HG03575 (cell line): ENCODE data around the gene LRRIQ1.

ENCODE experiments used
- ATAC-seq: cut with Tn5 transposase; IDR thresholded peaks from one replicate; pipeline ENCODE4 v1.9.1; 2021; ENCODE audit not compliant: unreplicated experiment, insufficient number of reproducible peaks, low FRiP score; ENCODE audit errors: extremely low read depth

The LRRIQ1 gene

DNA sequence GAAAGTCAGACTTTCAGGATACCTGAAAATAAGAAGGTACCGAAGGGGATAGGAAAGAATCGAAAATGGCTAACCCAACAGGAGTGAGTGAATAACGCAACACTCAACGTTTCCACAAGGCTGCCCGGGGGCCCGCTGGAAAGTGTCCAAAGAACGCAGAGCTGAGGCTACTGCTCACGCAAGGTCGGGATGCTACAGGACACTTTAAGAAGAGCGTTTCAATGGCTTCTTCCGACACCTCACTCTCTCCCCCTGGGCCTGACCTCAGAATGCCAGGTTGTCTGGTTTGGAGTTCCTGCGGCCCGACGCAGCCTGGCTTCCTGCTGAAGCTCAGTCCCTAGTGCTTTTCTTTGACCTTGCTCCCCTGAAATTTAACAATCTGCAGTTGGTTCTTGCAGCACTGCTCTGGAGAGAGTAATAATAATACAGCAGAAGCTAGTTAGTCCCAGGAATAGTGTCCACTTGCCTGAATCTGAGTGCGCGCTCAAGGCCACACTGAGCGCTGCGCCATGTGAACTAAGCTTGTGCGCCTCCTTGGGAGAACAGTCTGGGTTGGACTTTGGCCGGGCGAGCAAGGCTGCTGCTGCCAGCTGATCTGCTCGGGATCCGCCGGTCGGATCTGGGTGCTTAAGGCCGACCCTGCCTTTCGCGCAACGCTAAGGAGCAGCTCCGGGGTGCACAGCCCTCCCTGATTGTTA, 241.9 kb downstream of the LRRIQ1 start:
- no peak for ATAC-seq

DNA sequence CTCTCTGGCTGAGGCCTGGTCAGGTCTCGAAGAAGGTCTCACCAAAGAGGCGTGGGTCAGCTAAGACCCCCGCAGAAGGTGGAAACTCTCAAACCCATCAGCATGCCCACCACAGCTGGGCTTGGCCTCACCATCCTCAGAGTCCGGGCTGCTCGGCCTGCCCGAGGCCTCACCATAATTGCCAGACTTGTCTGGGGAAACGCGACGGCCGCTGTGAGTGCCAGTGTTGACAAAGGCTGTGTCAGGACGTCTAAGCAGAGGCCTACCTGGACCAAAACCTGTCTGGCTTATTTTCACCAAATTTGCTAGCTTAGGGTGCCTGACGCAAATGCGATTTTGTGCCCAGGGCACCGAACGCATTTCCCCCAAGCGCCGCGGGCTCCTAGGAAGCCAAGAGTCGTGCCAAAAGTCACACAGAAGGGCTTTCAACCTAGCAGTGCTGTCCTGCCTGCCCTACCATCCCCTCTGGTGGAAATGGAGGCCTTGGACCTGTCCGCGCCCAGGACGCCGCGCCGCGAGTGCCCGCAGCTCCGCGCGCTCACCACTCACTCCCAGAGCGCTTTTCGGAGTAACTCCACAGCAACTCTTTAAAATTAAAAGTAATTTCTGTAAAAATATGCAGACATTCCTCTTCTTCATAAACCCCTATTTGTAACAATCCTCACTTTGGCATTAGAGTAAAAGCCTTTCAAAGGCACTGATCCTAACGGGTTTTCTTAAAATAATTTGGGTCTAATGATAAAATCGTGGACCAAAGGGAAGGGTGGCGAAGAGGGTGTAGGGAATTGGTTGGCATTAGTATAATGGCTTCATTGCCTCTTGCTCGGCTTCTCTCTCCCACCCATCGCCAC, 242.7 kb downstream of the LRRIQ1 start:
- no peak for ATAC-seq

DNA sequence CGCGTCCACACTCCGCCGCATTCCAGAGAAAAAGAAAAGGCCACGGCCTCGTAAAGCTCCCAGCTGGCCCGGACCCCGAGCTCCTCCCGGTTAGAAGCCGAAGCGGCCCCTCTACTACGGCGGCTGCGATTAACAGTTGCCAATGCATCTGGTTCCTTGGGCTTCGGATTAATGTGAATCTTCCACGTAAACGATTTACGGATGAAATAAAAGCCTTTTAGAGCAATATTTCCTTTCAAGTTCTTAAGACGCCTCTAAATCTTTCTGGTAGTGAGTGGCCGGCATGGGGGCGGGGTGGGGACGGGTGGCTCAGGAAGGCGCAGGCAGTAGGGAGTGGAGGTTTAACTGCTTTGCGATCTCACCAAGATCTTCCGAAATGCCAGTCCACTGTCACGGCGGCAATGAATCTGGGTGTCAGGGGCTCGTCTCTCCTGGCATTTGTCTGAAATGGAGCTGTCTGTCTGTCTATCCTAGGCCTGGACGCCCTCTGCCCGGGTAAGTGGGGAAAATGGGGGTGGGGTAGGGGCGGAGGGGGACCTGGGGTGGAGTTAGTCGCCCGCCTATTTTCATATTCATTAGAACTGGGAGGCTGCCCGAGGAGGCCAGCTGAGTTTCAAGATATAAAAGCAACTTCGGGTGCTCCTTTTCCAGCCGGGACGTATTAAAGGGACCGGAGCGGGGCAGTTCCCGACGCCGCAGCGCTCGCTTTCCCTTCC, 243.5 kb downstream of the LRRIQ1 start:
- ATAC-seq = no peak

DNA sequence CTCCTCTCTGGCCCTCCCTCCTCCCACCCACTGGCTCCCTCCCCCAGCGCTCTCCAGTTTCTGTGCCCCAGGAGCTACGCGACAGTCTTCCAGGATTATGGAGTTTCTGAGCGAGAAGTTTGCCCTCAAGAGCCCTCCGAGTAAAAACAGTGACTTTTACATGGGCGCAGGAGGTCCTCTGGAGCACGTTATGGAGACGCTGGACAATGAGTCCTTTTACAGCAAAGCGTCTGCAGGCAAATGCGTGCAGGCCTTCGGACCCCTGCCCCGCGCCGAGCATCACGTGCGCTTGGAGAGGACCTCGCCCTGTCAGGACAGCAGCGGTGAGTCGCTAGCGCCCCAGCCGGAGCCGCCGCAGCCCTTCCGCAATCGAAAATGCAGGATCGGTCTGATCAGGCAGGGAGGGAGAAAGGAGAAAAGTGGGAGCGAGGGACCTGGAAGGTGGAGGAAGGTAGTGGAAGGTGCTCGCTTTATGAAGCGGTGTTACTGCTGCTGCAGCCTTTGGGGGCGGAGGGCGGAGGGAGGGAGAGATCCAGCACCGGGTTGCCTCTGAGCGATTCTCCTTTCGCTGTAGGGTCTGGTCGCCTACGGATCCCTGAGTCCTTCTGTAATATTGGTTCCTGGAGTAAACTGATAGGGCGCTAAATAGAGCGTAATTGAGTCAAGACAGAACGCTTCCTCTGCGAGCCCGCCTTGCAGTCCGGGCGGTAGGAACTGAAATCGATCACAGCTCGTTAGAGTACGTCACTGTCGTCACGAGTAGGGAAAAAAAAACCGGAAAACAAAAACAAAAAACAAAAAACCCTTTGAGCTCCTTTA, 244.2 kb downstream of the LRRIQ1 start, which contains the start of gene ALX1:
ALX1 (plus strand) TSS at position 56 of the 819 bp plus-strand sequence; CDS start at position 98, 42 bp downstream.
- no peak for ATAC-seq

DNA sequence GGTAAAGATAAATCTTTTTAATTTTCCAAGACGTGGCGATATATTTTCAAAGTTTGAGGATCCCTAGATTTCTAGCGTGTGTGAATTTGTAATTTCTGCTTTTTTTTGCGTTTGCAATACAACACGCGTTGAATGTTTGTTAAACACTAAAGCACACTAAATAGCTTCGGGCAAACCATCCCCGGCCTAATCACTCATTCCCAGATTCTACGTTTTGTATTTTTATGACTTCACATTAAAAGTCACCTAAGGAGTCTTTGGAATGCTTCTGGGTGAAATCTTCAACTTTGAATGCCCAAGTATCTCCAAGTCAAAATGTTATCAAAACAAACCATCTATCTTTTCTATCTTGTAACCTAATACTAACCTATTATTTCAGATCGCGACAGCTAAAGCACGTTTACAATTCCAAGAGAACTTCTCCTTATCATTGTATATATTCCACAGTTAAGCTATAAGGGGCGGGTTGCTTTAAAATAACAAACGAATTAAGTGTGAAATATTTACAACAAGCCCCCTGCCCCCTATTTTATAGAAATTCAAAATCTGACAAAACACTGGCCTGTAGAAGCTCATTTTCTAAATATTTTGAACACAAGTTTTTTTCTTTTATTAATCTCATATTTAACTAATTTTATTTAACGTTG, 245.0 kb downstream of the LRRIQ1 start:
- no peak for ATAC-seq

DNA sequence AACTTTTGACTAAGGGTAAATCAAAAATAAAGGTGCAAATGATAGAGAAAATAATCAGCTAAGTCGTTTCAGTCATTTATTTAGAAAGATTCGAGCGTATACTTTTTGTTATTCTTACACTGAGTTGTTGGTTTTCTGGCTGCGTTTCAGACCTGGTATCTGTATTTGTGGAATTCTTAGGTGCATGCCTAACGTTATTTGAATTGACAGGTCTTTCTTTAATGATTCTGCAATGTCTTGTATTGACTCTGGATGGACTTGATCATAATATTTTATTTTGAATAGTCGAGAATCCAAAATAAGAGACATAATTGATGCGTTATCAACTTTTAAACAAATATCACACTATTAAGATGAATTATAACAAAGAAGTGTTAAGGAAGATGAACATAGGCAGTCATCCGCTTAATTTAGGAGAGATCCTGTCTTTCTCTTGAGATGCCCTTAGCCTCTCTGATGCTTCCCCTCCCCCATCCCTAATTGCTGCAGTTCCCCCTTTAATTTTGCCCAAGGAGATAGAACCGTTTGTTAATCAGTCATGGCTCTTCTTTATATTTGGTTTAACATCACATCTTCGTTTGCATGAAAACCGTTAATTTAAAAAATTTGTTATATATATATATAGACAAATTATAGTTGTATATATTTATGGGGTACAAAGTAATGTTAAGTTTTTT, 245.6 kb downstream of the LRRIQ1 start:
- no peak for ATAC-seq

DNA sequence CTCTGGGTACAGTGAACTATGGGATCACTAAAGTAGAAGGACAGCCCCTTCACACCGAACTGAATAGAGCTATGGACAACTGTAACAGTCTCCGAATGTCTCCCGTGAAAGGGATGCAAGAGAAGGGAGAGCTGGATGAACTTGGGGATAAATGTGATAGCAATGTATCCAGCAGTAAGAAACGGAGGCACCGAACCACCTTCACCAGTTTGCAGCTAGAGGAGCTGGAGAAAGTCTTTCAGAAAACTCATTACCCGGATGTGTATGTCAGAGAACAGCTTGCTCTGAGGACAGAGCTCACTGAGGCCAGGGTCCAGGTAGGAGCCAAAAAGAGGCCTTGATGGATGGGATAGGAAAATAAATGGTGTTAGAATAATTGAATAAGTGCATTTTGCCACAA, 247.4 kb downstream of the LRRIQ1 start:
- ATAC-seq = no peak
